ENCODE data around the gene PCK2. TPM values are rescaled to one million over a fixed set of nuclear protein-coding genes. Genes with fewer than 3 reads are reported as not detected.
A peak's percentile ranks its signal among the peaks of the same experiment; 100 is the strongest.

The PCK2 gene
- total and polyA plus RNA-seq, 2 of the 13 experiments (the other 11 are each of a cell fraction or from before 2014, with no cell fraction given) = 129 to 272 TPM

- no peak for TF ChIP-seq YY1 (IDR thresholded peaks at IDR 0.05; ENCODE audit: insufficient read depth, insufficient replicate concordance, low read depth, low read length)
- no peak for TF ChIP-seq TERF1 (CRISPR knock-in tag; IDR thresholded peaks at IDR 0.05)
- no peak for TF ChIP-seq HNRNPK (IDR thresholded peaks at IDR 0.05; ENCODE audit: low read depth, low read length, poor library complexity, severe bottlenecking)
- TF ChIP-seq, protein P1, sequence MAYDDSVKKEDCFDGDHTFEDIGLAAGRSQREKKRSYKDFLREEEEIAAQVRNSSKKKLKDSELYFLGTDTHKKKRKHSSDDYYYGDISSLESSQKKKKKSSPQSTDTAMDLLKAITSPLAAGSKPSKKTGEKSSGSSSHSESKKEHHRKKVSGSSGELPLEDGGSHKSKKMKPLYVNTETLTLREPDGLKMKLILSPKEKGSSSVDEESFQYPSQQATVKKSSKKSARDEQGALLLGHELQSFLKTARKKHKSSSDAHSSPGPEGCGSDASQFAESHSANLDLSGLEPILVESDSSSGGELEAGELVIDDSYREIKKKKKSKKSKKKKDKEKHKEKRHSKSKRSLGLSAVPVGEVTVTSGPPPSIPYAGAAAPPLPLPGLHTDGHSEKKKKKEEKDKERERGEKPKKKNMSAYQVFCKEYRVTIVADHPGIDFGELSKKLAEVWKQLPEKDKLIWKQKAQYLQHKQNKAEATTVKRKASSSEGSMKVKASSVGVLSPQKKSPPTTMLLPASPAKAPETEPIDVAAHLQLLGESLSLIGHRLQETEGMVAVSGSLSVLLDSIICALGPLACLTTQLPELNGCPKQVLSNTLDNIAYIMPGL (CRISPR knock-in tag; IDR thresholded peaks at IDR 0.05; ENCODE audit: borderline replicate concordance in 1 of 2, low read depth in 1 of 2) = no peak
- no peak for TF ChIP-seq ADNP (CRISPR knock-in tag; IDR thresholded peaks at IDR 0.05)
- TF ChIP-seq NCOA1 (CRISPR knock-in tag; IDR thresholded peaks at IDR 0.05) = no peak
- TF ChIP-seq NFKBIZ (CRISPR knock-in tag; IDR thresholded peaks at IDR 0.05) = no peak
- TF ChIP-seq ZNF234 (CRISPR knock-in tag; conservative IDR thresholded peaks at IDR 0.05) = no peak
- TF ChIP-seq JUND (CRISPR knock-in tag; IDR thresholded peaks at IDR 0.05) = no peak
- no peak for TF ChIP-seq RNF2 (conservative IDR thresholded peaks at IDR 0.05; ENCODE audit: low read depth)
- peak; percentile 33; the same call in 1 of the 2 replicates for TF ChIP-seq SALL1 (CRISPR knock-in tag; IDR thresholded peaks at IDR 0.05)
- TF ChIP-seq, protein P2, sequence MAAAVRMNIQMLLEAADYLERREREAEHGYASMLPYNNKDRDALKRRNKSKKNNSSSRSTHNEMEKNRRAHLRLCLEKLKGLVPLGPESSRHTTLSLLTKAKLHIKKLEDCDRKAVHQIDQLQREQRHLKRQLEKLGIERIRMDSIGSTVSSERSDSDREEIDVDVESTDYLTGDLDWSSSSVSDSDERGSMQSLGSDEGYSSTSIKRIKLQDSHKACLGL (CRISPR knock-in tag; IDR thresholded peaks at IDR 0.05) = peak; percentile 43; the same call in 1 of the 2 replicates
- TF ChIP-seq PLRG1 (conservative IDR thresholded peaks at IDR 0.05) = no peak
- TF ChIP-seq STAT6 (CRISPR knock-in tag; IDR thresholded peaks at IDR 0.05; ENCODE audit: borderline replicate concordance) = no peak
- no peak for TF ChIP-seq GLMP (CRISPR knock-in tag; IDR thresholded peaks at IDR 0.05; ENCODE audit: borderline replicate concordance)
- peak; percentile 65 for TF ChIP-seq ZNF350 (CRISPR knock-in tag; IDR thresholded peaks at IDR 0.05; ENCODE audit: borderline replicate concordance, low read depth)
- 0 out of 2 replicates have a peak, but pooled peaks have one; percentile 62 for TF ChIP-seq MYNN (CRISPR knock-in tag; IDR thresholded peaks at IDR 0.05; ENCODE audit: low read depth)
- TF ChIP-seq U2AF2 (IDR thresholded peaks at IDR 0.05; ENCODE audit: low read depth, low read length) = no peak
- no peak for TF ChIP-seq TSC22D2 (CRISPR knock-in tag; IDR thresholded peaks at IDR 0.05; ENCODE audit: borderline replicate concordance)
- no peak for TF ChIP-seq DR1 (CRISPR knock-in tag; IDR thresholded peaks at IDR 0.05)
- no peak for TF ChIP-seq ZBTB14 (CRISPR knock-in tag; IDR thresholded peaks at IDR 0.05)
Measured at GRCh38 chr14:24096545-24097181, 2.6 kb downstream of the PCK2 start (continued).
